GM10248 (cell line): Measurements from ENCODE around the gene CD99.

Source experiments
- CTCF ChIA-PET: fragments of 300-600 bp; sonication (Branson Sonifier 250); formaldehyde crosslinking; extraction: SDS; loops from one replicate; lab custom pipeline; 2021; ENCODE audit warnings: antibody characterized with exemption; lab: Yijun Ruan, JAX
- POLR2A ChIA-PET: fragments of 350-650 bp; sonication (Branson Sonifier 250); formaldehyde crosslinking; extraction: SDS; loops from one replicate; lab custom pipeline; 2020; ENCODE audit warnings: antibody characterized with exemption; lab: Yijun Ruan, JAX
- DNase-seq: peaks from one replicate; pipeline ENCODE4 v3.0.0; 2012; ENCODE audit errors: extremely low spot score
- CTCF ChIP-seq: IDR thresholded peaks from 2 replicates; pipeline ENCODE4 v1.5.1; 2012; ENCODE audit warnings: mild to moderate bottlenecking, low read depth; ENCODE audit errors: extremely low read depth, missing control alignments, control extremely low read depth

The CD99 gene

GRCh38 chrX:2697741-2698299, 6.7 kb downstream of the CD99 start:
- TF ChIP-seq CTCF = no peak
- CTCF ChIA-PET = no interaction called here
- POLR2A ChIA-PET = no interaction called here
- DNase-seq = no peak

- ChIA-PET POLR2A (no interaction called here), CTCF (no interaction called here)
- no peak for TF ChIP-seq CTCF
- no peak for DNase-seq
Measured at GRCh38 chrX:2698604-2699003, 7.5 kb downstream of the CD99 start.

- ChIA-PET CTCF (no interaction called here), POLR2A (no interaction called here)
- no peak for TF ChIP-seq CTCF
- DNase-seq = no peak
Measured at GRCh38 chrX:2699959-2700358, 8.9 kb downstream of the CD99 start.

GRCh38 chrX:2700405-2701320, 9.6 kb downstream of the CD99 start:
- ChIA-PET POLR2A (no interaction called here), CTCF (no interaction called here)
- no peak for TF ChIP-seq CTCF
- no peak for DNase-seq

GRCh38 chrX:2701600-2701999, 10.5 kb downstream of the CD99 start:
- peak; percentile 26 for DNase-seq
- TF ChIP-seq CTCF = no peak
- ChIA-PET CTCF (no interaction called here), POLR2A (no interaction called here)

GRCh38 chrX:2703991-2704369, 12.9 kb downstream of the CD99 start:
- ChIA-PET POLR2A (no interaction called here), CTCF (no interaction called here)
- DNase-seq = no peak
- TF ChIP-seq CTCF = no peak
